Skeletal muscle cell (primary cell): ENCODE results near the gene ALDH7A1.
"Not testable (repeated sequence)": the region's sequence is repeated elsewhere in the genome, so short reads cannot be mapped to it uniquely, and the experiment has no call there.

ENCODE experiments used
- DNase-seq: peaks from one replicate; pipeline ENCODE4 v3.0.0-alpha.2; 2010; ENCODE audit warnings: low read depth
- H3K4me3 ChIP-seq: 2 replicates; pipeline ENCODE4 v1.5.1; 2011; ENCODE audit warnings: low read depth, mild to moderate bottlenecking, control low read depth, low read length, moderate library complexity

Gene ALDH7A1

DNA sequence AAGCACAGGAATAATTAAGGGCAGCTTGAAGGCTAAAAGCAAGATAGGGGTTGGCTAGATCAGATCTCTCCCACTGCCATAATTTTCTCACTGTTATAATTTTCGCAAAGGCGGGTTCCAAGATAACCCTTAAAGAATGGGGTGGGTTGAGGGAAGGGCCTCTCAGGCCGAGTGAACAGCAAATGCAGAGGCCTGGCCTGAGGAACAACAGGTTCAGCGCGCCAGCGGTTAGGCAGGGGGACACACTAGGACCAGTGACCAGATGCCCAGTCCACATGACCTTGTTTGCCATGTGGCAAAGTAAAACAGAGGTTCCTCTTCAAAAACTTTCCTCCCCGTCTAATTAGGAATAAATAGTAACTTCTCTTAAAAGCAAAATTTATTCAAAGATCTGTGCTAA is 4.5 kb upstream of the ALDH7A1 start:
- H3K4me3 ChIP-seq = no peak overlapping the region
- no peak for DNase-seq

DNA sequence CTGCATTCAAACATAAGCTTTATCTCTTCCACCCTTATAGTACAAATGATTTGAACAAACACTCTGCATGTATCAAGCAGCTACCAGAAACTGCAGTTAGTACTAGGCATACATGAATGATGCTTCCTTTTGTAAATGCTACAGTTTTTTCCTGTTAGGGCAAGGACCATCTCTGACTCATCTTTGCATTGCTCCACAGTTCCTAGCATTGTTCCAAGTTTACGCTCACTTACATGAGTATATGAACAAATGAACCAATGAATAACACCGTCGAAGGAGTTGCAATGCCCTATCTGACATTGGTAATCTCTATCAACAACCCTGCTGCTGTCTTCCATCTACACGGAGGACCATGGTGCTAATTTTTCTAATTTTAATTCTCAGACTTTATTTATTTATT is 2.1 kb upstream of the ALDH7A1 start:
- peak; percentile 69 for DNase-seq
- H3K4me3 ChIP-seq = no peak overlapping the region

DNA sequence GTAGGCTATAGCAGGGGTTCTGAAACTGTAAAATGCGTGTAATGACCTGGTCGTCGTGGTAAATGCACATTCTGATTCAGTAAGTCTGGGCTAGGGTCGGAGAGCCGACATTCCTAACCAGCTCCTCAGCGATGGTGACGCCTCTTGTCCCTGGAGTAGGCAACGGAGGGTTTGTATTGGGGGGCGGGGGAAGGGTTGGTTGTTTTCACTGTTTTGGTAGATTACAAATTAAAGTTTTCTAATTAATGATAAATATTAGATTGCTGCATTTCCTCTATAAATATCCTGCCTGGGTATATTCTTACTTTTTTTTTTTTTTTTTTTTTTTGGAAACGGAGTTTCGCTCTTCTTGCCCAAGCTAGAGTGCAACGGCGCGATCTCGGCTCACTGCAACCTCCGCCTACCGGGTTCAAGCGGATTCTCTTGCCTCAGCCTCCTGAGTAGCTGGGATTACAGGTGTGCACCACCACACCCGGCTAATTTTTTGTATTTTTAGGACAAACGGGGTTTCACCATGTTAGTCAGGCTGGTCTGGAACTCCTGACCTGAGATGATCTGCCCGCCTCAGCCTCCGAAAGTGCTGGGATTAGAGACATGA is 566 bp upstream of the ALDH7A1 start:
- H3K4me3 ChIP-seq = peak overlapping the region; percentile 61
- DNase-seq = no peak

DNA sequence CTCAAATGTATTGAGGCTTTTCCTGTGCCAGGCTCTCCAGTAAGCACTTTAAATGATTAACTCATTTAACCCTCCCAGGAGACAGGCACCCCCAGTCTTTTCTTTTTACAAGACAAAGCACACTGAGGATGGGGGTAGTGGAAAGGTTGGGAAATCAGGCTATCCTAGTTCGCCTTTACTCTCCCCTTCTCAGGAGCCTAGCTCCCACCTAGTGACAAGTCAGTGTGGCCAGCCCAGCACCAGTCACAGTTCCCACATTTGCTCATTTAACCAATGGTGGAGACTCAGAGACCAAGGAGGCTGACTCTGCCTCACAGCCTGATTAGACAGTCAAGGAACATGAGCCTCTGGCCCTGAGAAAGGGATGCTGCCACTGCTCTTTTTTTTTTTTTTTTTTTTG is 3.5 kb downstream of the ALDH7A1 start:
- H3K4me3 ChIP-seq = no peak overlapping the region

DNA sequence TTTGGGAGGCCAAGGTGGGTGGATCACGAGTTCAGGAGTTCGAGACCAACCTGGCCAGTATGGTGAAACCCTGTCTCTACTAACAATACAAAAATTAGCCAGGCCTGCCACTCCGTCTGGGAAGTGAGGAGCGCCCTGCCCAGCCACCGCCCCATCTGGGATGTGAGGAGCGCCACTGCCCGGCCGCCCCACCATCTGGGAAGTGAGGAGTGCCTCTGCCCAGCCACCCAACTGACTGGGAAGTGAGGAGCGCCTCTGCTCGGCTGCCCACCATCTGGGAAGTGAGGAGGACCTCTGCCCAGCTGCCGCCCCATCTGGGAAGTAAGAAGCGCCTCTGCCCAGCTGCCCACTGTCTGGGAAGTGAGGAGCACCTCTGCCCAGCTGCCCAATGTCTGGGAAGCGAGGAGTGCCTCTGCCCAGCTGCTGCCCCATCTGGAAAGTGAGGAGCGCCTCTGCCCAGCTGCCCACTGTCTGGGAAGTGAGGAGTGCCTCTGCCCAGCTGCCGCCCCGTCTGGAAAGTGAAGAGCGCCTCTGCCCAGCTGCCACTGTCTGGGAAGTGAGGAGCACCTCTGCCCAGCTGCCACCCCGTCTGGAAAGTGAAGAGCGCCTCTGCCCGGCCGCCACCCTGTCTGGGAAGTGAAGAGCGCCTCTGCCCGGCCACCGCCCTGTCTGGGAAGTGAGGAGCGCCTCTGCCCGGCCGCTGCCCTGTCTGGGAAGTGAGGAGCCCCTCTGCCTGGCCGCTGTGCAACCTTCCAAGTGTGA is 5.3 kb downstream of the ALDH7A1 start:
- H3K4me3 ChIP-seq = no peak overlapping the region
- DNase-seq = no peak

More for the DNA sequence above, 3.5 kb downstream of the ALDH7A1 start:
- DNase-seq = no peak

DNA sequence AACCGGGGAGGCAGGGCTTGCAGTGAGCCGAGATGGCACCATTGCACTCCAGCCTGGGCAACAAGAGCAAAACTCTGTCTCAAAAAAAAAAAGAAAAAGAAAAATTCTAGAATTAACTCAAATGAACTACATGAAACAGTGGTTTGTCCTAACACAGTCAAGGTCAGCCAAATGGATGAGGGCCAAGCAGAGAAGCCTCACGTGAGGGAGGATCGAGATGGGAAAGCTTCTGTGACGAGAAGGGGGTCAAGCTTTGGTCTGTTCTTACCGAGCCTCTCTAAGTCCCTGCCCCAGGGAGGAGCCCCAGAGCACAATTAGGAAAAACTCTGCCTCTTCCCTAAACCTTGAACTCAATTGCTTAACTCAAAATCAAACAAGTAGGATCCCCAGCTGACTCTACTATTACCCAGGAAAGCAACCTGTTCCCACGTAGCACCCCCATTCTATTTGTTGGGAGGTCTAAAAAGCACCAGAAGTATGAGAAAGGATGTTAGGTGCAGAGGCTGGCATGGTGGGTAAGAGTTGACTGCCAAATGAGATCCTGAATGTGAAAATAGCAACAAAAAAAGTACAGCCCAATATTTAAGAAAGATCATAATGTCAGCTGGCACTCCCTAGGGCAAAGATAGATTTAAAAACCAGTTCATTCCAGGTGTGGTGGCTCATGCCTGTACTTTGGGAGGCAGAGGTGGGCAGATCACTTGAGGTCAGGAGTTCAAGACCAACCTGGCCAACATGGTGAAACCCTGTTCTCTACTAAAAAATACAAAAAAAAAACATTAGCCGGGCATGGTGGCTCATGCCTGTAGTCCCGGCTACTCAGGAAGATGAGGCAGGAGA is 7.2 kb downstream of the ALDH7A1 start:
- no peak for DNase-seq
- no peak overlapping the region for H3K4me3 ChIP-seq

DNA sequence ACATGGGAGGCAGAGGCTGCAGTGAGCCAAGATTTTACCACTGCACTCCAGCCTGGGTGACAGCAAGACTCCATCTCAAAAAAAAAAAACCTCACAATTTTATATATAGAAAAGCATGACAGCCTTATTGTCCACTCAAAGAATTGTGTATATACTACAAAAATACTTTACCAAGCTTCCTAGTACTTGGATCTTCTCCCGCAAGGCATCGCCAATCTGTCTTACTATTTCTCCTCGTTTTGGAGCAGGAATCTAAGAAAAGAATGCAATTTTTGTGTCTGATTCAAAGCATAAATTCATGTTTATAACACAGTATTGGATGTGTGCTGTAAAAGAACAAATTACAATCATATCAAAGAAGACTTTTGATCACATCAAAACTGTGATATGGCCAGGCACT is 11.3 kb downstream of the ALDH7A1 start:
- H3K4me3 ChIP-seq = no peak overlapping the region
- no peak for DNase-seq

DNA sequence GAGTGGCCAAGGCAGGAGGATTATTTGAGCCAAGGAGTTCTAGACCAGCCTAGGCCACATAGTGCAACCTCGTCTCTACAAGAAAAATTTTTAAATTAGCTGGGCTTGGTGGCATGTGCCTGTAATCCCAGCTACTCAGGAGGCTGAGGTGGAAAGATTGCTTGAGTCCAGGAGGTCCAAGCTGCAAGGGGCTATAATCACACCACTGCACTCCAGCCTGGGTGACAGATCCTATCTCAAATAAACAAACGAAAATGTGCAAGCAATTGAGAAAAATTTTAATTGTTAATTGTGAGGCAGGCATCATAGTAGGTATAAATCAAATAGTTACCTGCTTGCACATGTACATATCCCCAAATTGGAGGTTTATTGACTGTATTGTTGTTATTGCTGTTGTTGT is 15.3 kb downstream of the ALDH7A1 start:
- H3K4me3 ChIP-seq = no peak overlapping the region
- no peak for DNase-seq

DNA sequence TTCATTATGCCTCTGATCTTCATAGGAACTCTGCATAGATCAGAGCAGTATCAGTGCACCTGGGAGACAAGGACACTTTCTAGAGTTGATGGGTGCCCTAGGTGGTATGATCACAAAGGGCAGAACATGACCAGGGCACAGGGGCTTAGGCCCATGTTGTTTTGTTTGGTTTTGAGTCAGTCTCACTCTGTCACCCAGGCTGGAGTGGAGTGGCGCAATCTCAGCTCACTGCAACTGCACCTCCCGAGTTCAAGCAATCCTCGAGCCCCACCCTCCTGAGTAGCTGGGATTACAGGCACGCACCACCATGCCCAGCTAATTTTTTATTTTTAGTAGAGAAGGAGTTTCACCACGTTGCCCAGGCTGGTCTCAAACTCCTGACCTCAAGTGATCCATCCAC is 17.6 kb downstream of the ALDH7A1 start:
- H3K4me3 ChIP-seq = no peak overlapping the region
- DNase-seq = no peak

DNA sequence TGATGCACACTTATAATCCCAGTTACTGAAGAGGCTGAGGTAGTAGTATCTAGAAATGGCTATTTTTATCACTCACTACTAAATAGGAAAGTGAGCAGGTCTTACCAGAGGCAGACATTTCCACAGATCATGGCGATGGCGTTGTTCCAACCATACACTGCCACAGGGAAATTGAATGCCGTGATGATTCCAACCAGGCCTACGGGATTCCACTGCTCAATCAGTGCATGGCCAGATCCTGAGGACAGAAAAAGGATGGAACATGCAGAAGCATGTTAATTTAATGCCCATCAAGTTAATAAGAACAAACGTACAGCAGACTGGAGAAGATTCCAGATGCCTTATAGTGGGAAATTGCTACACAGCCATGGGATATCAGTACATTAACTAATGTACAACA is 18.0 kb downstream of the ALDH7A1 start:
- DNase-seq = no peak
- H3K4me3 ChIP-seq = no peak overlapping the region

DNA sequence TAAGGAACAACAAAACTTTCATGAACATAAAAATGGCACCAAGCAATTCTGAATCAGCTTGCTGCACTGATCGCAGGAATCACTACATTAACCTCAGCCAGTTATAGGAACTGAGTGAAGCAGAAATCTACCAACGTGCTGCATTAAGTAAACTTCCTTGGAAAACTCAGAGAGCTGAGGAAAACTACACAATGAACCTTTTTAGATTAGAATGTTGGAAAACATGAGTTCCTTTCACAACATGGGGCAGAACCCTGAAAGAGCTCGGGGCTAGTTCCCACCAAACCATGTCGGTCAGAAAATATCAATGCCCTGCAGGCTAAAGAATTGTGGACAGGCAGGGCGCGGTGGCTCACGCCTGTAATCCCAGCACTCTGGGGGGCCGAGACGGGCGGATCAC is 19.4 kb downstream of the ALDH7A1 start:
- no peak for DNase-seq
- H3K4me3 ChIP-seq = no peak overlapping the region

DNA sequence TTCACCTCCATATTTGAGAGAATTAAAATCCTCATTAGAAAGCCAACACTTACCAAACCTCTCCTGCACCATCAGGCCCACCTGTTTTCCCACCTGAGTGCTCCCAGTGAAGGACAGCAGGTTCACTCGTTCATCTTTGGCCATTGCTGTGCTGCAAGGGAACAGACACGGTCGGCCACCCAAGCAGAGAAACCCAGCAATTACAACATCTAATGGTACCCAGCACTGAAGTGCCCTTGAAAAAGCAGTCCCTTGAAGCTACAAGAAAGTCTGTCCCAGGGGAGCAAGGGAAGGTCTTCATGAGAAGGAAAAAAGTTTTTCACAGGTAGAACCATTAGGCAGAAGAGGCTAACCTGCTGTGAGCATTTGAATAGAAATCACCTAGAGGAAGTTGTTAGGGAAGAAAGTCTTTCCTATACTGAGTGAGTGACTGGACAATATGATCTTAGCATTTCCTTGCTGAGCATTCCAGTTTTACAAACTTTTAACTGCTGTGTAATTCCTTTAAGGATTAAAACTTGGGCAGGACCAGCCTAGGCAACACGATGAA is 26.7 kb downstream of the ALDH7A1 start:
- no peak overlapping the region for H3K4me3 ChIP-seq
- no peak for DNase-seq

DNA sequence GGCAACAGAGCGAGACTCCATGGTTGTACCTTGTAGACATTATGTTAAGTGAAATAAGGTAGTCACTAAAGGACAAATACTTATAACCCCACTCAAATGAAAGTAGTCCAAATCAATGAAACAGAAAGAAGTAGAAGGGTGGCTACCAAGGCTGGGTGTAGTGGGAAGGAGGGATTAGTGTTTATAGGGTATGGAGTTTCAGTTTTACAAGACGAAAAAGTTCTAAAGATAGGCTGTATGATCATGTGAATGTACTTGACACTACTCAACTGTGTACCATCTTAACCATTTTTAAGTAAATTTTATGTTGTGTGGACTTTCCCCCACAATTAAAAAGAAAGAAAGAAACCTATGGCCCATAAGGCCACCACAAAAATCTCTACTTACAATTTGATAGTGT is 32.2 kb downstream of the ALDH7A1 start:
- no peak for DNase-seq
- no peak overlapping the region for H3K4me3 ChIP-seq

DNA sequence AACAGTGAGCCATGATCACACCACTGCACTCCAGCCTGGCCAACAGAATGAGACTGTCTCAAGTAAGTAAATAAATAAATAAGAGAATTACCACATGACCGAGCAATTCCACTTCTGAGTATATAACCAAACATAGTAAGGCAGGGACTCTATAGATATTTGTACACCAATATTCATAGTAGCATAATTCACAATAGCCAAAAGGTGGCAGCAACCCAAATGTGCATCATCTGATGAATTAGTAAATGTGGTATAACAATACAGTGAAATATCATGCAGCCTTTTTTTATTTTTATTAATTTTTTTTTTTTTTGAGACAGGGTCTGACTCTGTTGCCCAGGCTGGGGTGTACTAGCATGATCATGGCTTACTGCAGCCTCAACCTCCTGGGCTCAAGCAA is 33.1 kb downstream of the ALDH7A1 start:
- no peak overlapping the region for H3K4me3 ChIP-seq
- DNase-seq = no peak

DNA sequence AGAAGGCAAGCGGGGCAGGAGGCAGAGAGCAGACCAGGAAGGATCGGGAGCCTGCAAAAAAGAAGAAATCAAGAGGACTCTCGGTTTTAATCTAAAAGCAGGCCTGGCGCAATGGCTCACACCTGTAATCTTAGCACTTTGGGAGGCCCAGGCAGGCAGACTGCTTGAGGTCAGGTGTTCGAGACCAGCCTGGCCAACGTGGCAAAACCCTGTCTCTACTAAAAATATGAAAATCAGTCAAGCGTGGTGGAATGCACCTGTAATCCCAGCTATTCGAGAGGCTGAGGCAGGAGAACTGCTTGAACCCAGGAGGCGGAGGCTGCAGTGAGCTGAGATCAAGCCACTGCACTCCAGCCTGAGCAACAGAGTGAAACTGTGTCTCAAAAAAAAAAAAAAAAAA is 39.9 kb downstream of the ALDH7A1 start:
- not testable (repeated sequence) for H3K4me3 ChIP-seq, DNase-seq

DNA sequence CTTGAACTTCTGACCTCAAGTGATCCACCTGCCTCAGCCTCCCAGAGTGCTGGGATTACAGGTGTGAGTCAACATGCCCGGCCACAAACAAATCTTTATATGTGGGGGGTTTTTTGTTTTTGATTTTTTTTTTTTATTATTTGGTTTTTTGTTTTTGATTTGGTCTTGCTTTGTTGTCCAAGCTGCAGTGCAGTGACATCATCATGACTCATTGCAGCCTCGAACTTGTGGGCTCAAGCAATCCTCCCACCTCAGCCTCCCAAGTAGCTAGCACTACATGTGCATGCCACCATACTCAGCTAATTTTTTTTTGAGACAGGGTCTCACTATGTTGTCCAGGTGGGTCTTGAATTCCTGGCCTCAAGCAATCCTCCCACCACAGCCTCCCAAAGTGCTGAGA is 42.4 kb downstream of the ALDH7A1 start:
- H3K4me3 ChIP-seq = no peak overlapping the region

DNA sequence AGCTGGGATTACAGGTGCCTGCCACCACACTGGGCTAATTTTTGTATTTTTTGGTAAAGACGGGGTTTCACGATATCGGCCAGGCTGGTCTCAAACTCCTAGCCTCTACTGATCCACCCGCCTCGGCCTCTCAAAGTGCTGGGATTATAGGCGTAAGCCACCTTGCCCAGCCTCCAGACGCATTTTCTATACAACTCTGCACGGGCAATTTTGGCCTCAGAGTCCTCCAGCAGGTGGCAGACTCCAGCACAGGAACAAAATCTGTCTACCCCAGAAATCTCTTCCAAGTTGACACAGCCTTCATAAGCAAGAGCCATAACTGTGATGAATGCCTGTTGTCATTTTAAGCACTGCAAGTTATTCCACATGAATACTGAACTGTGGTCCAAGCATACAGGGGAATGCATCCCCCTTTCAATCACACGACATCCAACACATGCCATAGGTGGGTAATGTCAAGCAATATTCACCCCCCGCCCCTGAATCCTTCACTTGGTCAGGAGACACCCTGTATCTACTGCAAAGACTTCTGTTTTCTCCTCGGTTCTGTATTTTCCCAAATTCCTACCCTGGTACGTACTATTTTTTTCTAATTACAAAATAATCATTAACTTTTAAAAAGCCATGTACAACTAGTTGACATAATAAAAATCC is 50.8 kb downstream of the ALDH7A1 start:
- no peak overlapping the region for H3K4me3 ChIP-seq
- no peak for DNase-seq

More for the DNA sequence above, 42.4 kb downstream of the ALDH7A1 start:
- DNase-seq = no peak

DNA sequence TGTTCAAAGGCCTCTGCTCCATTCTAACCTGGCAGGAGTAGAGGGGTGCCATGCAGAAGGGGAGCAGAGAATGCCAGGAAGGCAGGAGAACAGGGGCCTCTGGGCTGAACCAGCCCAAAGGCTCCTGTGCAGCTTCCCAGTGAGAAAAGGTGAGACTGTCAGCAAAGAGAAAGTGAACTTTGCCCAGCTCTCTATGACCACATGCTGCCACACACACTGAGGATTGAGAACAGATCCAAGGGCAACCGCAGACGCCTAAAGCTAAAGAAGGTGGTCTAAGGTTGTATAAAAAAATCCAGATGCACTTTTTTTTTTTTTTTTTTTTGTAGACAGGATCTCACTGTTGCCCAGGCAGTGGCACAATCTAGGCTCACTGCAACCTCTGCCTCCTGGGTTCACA is 51.4 kb downstream of the ALDH7A1 start:
- DNase-seq = no peak
- H3K4me3 ChIP-seq = no peak overlapping the region

DNA sequence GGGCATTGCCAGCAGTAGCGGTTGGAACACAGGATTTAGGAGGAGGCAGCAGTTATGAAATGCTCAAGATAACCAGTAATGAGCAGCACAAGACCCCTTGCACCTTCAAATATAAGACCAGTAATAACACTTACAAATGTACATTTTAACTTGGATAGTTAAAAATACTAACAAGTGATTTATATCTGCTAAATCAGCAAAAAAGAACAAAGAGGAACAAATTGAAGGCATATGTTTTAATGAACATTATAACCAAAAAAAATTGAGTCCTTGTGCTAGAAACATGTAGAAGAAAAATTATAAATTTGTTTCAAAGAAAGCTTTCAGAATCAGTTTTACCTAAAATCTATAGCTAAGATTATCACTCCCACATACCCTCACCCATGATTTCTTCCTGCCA is 52.0 kb downstream of the ALDH7A1 start:
- DNase-seq = no peak
- H3K4me3 ChIP-seq = no peak overlapping the region

DNA sequence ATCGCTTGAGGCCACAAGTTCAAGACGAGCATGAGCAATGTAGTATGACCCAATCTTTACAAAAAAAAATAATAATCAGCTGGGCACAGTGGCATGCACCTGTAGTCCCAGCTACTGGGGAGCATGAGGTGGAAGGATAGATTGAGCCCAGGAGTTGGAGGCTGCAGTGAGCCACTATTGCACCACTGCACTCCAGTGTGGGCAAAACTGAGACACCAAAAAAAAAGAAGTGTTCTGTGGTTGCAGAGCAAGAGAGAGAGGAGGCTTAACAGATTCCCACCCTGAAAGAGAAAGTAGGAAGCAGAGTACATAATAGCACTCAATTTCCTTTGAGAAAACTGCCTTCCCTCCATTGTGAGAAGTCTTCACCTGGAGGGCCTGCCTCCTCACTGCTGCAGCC is 52.6 kb downstream of the ALDH7A1 start:
- no peak for DNase-seq
- H3K4me3 ChIP-seq = no peak overlapping the region
